ENCODE measurements around the gene SPRY1. TPM values are rescaled to one million over a fixed set of nuclear protein-coding genes. Genes with fewer than 3 reads are reported as not detected.

SPRY1 gene
- total and polyA plus RNA-seq, 11 donors = 17.0 to 104 (median 39.1) TPM

DNA sequence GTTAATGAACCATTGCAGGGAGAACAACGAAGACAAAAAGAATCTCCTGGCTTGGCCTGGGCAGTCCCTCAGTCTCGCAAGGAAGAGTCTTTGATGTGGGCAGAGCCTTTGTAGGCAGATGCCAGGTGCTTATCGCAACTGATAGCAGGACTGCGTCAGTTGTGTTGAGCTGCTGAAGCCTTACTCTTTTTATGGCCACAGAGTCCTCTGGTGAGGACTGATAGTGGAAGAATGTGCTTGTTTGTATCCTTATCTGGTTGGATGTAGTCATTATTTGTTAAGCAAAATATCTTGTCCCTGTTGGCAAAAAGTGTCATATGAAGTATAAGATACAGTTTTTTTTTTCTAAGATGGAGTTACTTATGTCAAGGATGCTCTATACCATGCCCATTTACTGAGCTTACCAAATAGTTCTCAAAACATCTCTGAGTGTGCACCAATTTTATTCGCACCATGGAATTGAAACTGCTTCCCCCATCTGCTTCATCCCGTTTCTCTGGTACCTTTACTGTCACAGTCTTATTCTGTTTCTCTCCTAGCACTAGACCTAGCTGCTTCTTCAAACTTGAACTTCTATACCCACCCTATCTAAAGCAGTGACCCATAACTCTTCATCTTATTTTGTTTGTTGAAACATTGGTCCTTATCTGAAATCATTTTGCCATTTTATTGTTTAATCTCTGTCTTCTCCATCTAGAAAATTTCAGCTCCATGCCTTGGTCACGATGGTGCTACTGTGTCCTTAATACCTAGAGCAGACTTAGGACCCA lies 47.0 kb upstream of the SPRY1 start:
- Histone ChIP-seq H3K9me3 (no peaks in the 10 kb centered on the region), H3K27me3 (no peaks in the 10 kb centered on the region), H3K27ac (peak overlapping the region in 1 of 12 donors; percentile 24), H3K4me1 (peaks cover 0 to 29% (median 16%) of the 10 kb centered on the region in 12 donors), H3K4me3 (no peak overlapping the region), H3K36me3 (no peaks in the 10 kb centered on the region)
- 55 to 72% (median 66%) methylated on average over 7 of the region's 7 CpGs for WGBS, 4 donors
- no peak for TF ChIP-seq POLR2A (IDR thresholded peaks at IDR 0.05)
- TF ChIP-seq CTCF (IDR thresholded peaks at IDR 0.05) = no peak
- intact Hi-C loops (cut with DNase I) = loop anchor here in 4 of 10 donors (5.0 to 10.0 kb wide), 4 partner anchors 38 to 105 kb away; partner anchors contain the start of gene SPRY1 (in 1 of the 4)
- DNase-seq (peak in 3 of 5 donors; percentile 35 to 62 (median 55)), ATAC-seq (peak; percentile 76 to 94 (median 90))

GRCh38 chr4:123350191-123350544 lies 46.4 kb upstream of the SPRY1 start:
- H3K4me3 ChIP-seq = no peak overlapping the region
- H3K4me1 ChIP-seq = peaks cover 0 to 30% (median 16%) of the 10 kb centered on the region in 12 donors
- no peak for DNase-seq
- no peaks in the 10 kb centered on the region for H3K36me3 ChIP-seq
- WGBS, 4 donors = 68 to 72% (median 70%) methylated on average over 5 of the region's 5 CpGs
- ATAC-seq = peak in 1 of 4 donors; percentile 25
- H3K27ac ChIP-seq = no peak overlapping the region
- TF ChIP-seq CTCF (IDR thresholded peaks at IDR 0.05) (peak in 1 of 12 donors; percentile 27), POLR2A (IDR thresholded peaks at IDR 0.05) (no peak)
- no peaks in the 10 kb centered on the region for H3K27me3 ChIP-seq
- intact Hi-C loops (cut with DNase I) = loop anchor here in 2 of 10 donors (5.0 kb wide), 2 partner anchors 37 to 47 kb away; partner anchors contain the start of gene SPRY1 (in 1 of the 2)
- H3K9me3 ChIP-seq = no peaks in the 10 kb centered on the region

DNA sequence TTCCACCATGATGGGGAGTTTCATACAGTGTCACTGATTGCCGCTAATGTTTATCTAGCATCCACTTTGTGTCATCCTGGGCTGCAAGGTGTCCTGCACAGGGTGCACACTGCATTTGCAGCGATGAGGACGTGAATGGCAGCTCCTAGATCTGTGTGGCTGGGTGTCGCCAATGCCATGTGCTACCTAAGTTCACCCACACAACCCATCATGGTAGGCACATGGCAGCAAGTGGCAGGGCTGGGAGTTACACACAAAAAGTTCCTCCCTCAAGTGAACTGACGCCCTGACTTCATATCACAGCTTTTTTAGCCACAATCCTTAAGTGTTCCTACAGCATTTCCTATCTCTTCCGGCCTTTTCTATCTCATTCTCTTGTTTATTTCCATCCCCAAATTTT lies 45.9 kb upstream of the SPRY1 start:
- 97 to 99% (median 98%) methylated on average over 6 of the region's 6 CpGs for WGBS, 4 donors
- H3K36me3 ChIP-seq = no peaks in the 10 kb centered on the region
- no peaks in the 10 kb centered on the region for H3K27me3 ChIP-seq
- intact Hi-C loops (cut with DNase I) = loop anchor here in 2 of 10 donors (5.0 kb wide), 2 partner anchors 37 to 47 kb away; partner anchors contain the start of gene SPRY1 (in 1 of the 2)
- DNase-seq (no peak), ATAC-seq (no peak)
- H3K4me3 ChIP-seq = no peak overlapping the region
- H3K9me3 ChIP-seq = no peaks in the 10 kb centered on the region
- TF ChIP-seq CTCF (IDR thresholded peaks at IDR 0.05) = no peak
- no peak for TF ChIP-seq POLR2A (IDR thresholded peaks at IDR 0.05)
- H3K27ac ChIP-seq = no peak overlapping the region
- H3K4me1 ChIP-seq = peaks cover 0 to 25% (median 16%) of the 10 kb centered on the region in 12 donors

GRCh38 chr4:123351713-123352112 lies 44.9 kb upstream of the SPRY1 start:
- H3K27ac ChIP-seq = peak overlapping the region in 7 of 12 donors; percentile 57 to 81 (median 73)
- H3K27me3 ChIP-seq = no peaks in the 10 kb centered on the region
- TF ChIP-seq POLR2A (IDR thresholded peaks at IDR 0.05) = no peak
- TF ChIP-seq CTCF (IDR thresholded peaks at IDR 0.05) = no peak
- ATAC-seq (no peak), DNase-seq (no peak)
- H3K9me3 ChIP-seq = no peaks in the 10 kb centered on the region
- intact Hi-C loops (cut with DNase I) = loop anchor here in 2 of 10 donors (5.0 kb wide), 2 partner anchors 36 to 46 kb away; partner anchors contain the start of gene SPRY1 (in 1 of the 2)
- WGBS, 4 donors = 95 to 97% (median 97%) methylated on average over 19 of the region's 19 CpGs
- peaks cover 0 to 25% (median 15%) of the 10 kb centered on the region in 12 donors for H3K4me1 ChIP-seq
- no peaks in the 10 kb centered on the region for H3K36me3 ChIP-seq
- no peak overlapping the region for H3K4me3 ChIP-seq
